GM18868 (cell line): ENCODE data around the gene TBC1D22A.

Experiments
- ATAC-seq: cut with Tn5 transposase; IDR thresholded peaks from one replicate; pipeline ENCODE4 v1.9.1; 2021; ENCODE audit warnings: mild to moderate bottlenecking, moderate library complexity; ENCODE audit not compliant: unreplicated experiment

Gene TBC1D22A

GRCh38 chr22:46946383-46946962, 184.0 kb downstream of the TBC1D22A start:
- no peak for ATAC-seq

GRCh38 chr22:46947516-46948257, 185.2 kb downstream of the TBC1D22A start:
- ATAC-seq = no peak

GRCh38 chr22:46948411-46949144, 186.1 kb downstream of the TBC1D22A start:
- no peak for ATAC-seq

GRCh38 chr22:46951350-46951749, 188.9 kb downstream of the TBC1D22A start:
- ATAC-seq = no peak

GRCh38 chr22:46951973-46952372, 189.5 kb downstream of the TBC1D22A start:
- ATAC-seq = no peak

GRCh38 chr22:46953968-46954765, 191.7 kb downstream of the TBC1D22A start:
- no peak for ATAC-seq

- no peak for ATAC-seq
Observed at GRCh38 chr22:46954781-46955180, 192.3 kb downstream of the TBC1D22A start.

- ATAC-seq = no peak
Observed at GRCh38 chr22:46956498-46957215, 194.2 kb downstream of the TBC1D22A start.

- no peak for ATAC-seq
Observed at GRCh38 chr22:46957521-46957920, 195.1 kb downstream of the TBC1D22A start.

- no peak for ATAC-seq
Observed at GRCh38 chr22:46958191-46958590, 195.7 kb downstream of the TBC1D22A start.

GRCh38 chr22:46958658-46959057, 196.2 kb downstream of the TBC1D22A start:
- ATAC-seq = no peak

- no peak for ATAC-seq
Observed at GRCh38 chr22:46959369-46959768, 196.9 kb downstream of the TBC1D22A start.

- ATAC-seq = no peak
Observed at GRCh38 chr22:46961591-46962295, 199.3 kb downstream of the TBC1D22A start.

- ATAC-seq = no peak
Observed at GRCh38 chr22:46962406-46962805, 200.0 kb downstream of the TBC1D22A start.

- no peak for ATAC-seq
Observed at GRCh38 chr22:46963672-46964545, 201.5 kb downstream of the TBC1D22A start.

GRCh38 chr22:46964773-46965550, 202.5 kb downstream of the TBC1D22A start:
- no peak for ATAC-seq

- no peak for ATAC-seq
Observed at GRCh38 chr22:46965555-46966494, 203.4 kb downstream of the TBC1D22A start.
